NCI-H82 (cell line): ENCODE results near the gene ARSA.
"Not testable (repeated sequence)": the region's sequence is repeated elsewhere in the genome, so short reads cannot be mapped to it uniquely, and the experiment has no call there.

Source experiments
- DNase-seq: peaks from one replicate; lab custom pipeline; 2025; lab: John Stamatoyannopoulos, UW

The ARSA gene

DNA sequence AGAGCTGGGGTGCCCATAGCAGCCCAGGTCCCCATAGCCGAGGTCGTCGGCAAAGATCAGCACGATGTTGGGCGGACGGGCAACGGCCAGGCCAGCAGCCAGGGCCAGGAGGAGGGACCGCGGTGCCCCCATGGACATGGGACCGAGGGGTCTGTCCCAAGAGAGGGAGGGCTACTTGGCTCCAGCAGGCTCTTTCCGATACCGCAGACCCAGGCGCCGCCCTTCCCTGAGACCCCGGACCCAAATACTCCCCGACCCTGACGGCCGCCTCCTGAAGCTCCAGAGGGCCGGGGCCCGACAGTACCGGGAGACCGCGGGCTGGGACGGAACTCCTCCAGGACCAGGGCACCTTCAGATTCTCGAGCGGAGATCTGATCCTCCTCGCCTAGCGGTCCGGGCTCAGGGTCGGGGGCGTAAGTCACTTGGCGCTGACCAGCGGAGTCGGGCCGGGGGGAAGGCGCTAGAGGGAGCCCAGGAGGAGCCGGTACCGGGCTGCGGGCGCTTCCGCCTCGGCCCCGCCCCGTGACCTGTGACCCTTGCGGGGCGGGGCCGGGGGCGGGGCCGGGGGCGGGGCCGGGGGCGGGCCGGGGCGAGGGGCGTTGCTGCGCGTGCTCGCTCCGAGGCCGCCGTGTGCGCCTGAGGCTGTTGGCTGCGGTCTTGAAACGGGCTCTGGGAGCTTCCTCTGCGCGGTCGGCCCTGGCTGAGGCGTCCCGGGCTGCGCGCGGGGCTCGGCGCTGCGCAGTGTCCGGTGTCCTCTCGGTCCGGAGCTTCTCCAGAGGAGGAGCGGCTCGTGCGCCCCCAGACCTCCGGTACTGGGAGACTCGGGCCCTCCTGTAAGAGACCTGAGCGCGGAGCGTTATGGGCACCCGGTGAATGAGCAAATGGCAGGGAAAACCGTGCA, at the start of gene ARSA:
Gene ARSA, minus strand, starts transcription at position 511 of the 901 bp plus-strand sequence. Its CDS starts 373 bp downstream, at position 138.
- peak; percentile 76 for DNase-seq

GRCh38 chr22:50676661-50677492, 48.9 kb upstream of the ARSA start:
- DNase-seq: no peak

DNA sequence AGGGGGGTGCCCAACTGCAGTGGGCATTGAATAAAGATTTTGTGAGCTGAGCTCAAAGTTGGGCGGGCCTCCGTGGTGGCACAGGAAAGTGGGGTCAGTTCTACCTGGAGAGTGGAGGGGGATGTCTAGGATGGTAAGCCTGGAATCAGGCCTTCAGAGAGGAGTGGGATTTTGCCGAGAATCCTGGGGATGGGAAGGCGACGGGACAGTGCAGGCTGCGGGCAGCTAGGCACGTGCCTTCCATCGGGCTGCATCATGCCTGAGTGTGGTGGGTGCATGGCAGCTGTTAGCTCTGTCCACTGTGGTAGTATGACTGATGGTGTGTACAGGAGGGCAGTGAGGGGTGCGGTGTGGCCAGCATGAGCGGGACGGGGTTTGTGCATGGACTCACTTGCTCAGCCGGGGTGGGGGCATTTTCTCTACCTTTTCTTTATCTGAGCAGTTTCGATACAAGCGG, 48.3 kb upstream of the ARSA start:
- no peak for DNase-seq

DNA sequence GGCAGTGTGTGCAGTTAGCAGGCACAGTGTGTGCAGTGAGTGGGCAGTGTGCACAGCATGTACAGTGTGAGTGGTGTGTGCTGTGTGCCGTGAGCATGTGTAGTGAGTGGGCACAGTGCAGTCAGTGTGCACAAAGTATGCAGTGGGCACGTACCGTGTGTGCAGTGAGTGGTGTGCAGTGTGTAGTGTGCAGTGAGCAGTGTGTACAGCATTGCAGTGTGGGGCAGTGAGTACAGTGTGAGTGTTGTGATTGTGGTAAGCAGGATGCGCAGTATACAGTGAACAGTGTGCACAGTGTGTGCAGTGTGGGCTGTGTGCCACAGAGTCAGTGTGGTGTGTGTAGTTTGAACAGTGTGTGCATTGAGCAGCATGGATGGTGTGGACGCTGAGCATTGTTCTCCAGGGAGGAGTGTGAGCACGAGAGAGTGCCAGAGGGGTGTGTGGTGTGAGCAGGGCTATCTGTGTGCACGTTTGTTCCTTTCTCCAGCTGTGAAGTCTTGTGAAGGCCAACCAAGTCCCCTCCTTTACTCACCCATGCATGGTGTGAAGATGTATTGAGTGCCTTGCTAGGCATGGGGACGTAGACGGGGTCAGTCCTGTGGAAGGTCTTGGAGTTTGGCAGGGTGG, 47.7 kb upstream of the ARSA start:
- no peak for DNase-seq

DNA sequence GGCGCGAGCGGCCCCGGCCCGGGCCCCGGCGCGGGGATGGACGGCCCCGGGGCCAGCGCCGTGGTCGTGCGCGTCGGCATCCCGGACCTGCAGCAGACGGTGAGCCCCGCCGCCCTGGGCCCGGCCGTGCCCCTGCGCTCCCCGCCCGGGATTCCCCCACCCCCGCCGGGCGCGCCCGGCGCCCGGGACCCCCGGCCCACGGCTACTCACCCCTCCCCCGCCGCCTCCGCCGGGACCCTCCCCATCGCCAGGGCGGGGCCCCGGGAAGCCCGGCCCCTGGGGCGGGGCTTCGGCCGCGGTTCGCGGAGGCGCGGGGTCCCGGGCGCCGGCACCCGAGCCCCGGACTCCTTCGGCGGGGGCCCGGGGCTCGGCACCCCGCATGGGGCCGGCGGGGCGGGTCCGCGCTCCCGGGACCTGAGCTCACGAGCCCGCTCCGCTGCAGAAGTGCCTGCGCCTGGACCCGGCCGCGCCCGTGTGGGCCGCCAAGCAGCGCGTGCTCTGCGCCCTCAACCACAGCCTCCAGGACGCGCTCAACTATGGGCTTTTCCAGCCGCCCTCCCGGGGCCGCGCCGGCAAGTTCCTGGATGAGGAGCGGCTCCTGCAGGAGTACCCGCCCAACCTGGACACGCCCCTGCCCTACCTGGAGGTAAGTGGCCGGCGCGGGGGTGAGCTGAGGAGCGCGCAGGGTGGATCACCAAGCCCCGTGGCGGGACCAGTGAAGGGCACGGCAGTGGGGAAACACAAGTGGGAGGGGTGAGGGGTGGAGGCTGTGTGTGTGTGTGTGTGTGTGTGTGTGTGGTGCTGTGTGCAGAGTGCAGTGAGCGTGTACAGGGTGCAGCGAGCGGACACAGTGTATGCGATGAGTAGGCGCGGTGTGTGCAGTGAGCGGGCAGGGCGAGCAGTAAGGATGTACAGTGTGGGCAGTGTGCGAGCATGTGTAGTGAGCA, 46.9 kb upstream of the ARSA start:
- no peak for DNase-seq

- DNase-seq: no peak
These were observed 46.2 kb upstream of the ARSA start for GRCh38 chr22:50674130-50674500.

DNA sequence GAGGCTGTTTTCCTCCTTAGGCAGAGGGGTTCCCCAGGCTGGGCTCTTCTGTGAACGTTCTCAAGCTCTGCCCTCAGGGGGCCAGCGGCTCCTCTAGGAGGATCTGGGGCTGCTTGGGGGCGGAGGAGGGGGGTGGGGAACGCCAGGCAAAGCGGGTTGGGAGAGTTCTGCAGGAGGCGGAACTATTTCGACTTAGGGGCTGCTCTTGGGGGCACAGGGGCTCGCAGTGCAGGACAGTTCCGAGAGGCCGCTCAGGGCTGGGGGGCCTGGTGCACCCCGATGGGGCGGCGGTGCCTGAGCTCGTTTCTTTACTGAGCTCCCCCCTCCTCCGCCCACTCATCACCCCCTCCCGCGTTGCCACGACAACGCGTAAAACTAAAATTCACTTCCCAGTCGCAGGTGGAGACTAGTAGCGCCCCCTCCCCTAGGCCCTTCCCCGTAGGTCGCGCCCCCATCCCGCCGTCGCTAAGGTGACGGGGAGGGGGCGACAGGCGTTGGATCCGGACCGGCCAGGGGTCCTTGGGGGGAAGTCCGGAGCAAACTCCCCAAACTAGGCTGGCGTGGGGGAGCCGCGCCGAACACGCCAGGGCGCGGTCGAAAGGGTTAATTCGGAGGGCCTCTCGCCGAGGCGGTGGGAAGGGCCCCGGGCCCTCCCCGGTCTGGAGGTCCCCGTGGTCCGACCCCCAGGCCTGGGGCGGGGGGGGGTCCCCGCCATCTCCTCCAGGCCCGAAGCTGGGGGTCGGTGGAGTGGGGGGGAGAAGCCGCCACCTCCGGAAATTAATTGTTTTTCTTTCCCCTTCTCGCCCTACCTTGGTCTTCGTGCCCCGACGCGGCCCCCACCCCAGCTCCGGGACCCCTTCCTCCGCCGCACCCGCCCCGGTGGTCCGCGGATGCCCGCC, 45.5 kb upstream of the ARSA start:
- DNase-seq: no peak

DNA sequence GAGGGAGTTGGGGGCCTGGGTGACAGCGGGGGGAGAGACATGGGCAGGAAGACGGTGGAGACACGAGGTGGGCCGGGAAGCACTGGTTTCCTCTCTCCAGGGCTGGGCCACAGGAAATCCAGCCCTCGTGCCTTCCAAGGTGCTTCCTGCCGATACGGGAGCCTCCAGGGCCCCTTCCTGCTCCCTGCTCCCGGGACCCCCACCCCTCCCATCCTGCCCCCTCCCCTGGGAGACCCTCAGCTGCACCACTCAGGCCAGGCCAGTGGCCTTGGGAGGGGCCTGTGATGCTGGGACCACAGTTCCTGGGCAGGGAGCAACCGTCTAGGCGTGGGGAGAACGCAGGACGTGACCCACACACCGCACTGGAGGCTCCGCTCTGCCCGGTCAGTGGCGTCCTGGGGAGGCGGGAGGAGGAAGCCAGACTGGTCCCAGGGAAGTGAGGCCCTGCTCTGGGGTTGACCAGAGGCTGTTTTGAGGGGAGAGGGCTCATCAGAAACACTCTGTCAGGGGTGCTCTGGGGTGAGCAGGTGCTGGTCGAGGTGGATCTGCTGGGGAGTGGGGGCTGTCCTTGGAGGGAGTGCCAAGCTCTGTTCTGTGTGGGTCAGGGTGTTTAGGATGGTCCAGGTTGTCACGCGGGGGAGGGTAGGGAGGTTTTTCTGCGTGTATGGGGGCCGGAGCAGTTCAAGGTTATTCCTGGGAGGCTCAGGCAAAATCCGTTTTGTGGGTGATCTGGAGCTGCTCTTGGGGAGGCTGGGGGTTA, 44.7 kb upstream of the ARSA start, which contains the start of gene SHANK3:
Gene SHANK3, plus strand, starts transcription at position 353 of the 760 bp plus-strand sequence.
- DNase-seq: no peak

DNA sequence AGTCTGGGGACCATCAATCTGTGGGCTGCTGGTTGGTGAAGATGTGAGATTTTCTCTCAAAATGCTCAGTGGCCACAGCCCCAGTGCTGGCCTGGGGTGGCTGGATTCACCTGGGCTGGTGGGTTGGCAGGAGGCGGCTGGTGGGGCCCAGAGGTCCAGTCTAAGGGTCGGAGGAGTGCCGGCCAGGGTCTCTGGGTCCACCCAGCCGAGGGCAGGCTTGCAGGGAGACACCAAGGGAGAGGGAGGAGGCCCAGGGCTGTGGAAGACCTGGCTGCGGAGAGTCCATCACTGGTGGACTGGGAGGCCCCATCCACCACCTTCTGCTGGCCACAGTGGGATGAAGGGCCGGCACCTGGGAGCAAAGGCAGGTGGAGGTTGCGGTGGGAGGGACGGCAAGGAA, 44.1 kb upstream of the ARSA start:
- no peak for DNase-seq

GRCh38 chr22:50671641-50672040, 43.7 kb upstream of the ARSA start:
- no peak for DNase-seq

DNA sequence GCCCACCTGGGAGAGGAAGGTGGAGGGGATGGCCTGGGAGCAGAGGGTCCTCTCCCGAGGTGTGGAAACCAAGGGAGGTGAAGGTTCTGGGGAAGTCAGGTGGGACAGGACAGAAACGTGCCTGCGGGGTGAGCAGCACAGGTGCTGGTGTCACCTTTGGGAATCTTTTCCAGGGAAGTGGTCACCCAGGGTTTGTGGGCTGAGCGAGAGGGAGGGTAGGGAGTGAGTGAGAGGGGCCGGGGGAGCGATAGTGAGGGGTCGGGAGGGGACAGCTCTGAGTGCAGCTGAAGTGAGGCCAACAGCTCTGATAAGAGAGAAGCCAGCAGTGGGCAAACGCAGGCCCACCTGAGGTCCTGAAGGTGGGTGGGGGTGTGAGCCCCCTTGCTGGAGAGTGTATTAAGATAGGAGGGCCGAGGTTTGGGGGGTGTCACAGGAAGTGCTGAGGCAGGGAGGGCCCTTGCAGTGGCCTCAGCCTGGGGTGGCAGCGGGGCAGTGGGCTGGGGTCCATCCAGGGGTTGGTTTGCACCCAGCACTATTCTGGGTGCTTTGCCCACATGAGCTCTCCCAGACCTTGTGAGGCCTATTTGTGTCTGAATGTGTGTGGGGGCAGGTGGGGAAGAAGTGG, 43.1 kb upstream of the ARSA start:
- DNase-seq: no peak

DNA sequence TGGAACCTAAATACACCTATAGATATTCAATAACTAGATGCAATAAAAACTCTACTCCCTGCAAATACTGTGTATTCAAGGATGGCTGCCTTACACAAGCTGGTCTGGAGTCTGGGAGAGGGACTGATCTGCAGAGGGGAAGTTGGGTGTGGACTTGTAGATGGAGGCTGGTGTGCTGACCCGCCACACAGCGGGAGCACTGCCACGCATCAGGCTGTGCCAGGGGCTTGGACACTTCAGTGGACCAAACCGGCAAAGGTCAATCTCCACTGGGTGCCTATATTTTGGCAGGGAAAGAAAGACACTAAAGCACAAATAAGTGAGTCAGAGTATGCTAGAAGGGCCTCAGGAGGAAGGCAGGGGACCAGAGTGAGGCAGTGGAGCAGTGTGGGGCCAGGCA, 42.6 kb upstream of the ARSA start:
- DNase-seq: no peak

- DNase-seq: no peak
These were observed 37.8 kb upstream of the ARSA start for GRCh38 chr22:50665738-50666137.

DNA sequence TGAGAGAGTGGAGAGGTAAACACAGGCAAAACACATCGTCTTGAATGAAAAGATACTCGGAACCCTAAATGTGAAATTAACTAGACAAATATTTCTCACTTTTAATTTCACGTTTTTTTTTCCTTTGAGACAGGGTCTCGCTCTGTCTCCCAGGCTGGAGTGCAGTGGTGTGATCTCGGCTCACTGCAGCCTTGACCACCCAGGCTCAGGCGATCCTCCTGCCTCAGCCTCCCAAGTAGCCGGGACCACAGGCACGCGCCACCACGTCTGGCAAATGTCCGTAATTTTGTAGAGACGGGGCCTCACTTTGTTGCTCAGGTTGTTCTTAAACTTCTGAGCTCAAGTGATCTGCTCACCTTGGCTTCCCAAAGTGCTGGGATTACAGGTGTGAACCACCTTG, 37.3 kb upstream of the ARSA start:
- no peak for DNase-seq

- DNase-seq: no peak
These were observed 32.4 kb upstream of the ARSA start for GRCh38 chr22:50660306-50660705.

DNA sequence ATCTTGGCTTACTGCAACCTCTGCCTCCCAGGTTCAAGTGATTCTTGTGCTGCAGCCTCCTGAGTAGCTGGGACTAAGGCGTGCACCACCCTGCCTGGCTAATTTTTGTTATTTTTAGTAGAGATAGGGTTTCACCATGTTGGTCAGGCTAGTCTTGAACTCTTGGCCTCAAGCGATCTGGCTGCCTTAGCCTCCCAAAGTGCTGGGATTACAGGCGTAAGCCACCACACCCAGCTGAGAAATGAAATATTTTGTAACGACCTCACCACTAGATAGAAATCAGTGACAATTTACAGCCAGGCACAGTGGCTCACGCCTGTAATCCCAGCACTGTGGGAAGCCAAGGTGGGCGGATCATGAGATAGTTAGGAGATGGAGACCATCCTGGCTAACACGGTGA, 31.8 kb upstream of the ARSA start:
- DNase-seq: not testable (repeated sequence)

DNA sequence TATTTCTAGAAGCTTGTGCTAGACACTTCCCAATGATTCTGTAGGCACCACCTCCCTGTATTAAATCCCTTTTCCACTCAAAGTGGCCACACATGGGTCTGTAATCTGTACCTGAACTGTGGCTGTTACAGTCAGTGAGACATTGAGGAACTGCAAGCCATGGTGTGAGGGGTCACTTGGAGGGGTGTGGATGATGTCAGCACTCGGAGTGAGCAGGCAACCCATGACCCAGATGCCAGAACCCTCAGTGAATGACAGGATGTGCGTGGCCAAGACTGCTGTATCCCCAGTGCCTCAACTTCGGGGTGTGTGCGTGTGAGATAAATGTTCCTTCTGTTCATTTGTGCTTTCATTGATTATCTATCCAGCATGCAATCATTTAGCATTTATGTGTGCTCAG, 30.0 kb upstream of the ARSA start:
- no peak for DNase-seq

GRCh38 chr22:50656122-50657070, 28.4 kb upstream of the ARSA start:
- DNase-seq: no peak
